CD14-positive monocyte (primary cell): ENCODE results near the gene COA5. TPM values are rescaled to one million over a fixed set of nuclear protein-coding genes. Genes with fewer than 3 reads are reported as not detected.

ENCODE experiments used
- DNase-seq, 3 donors: peaks; one replicate each; pipeline ENCODE4 v3.0.0-alpha.2; 2011 to 2022
- H2AFZ ChIP-seq: 2 replicates; pipeline ENCODE4 v1.6.0; 2012; ENCODE audit warnings: mild to moderate bottlenecking, low read depth, low read length, inconsistent platforms; ENCODE audit not compliant: insufficient read depth, poor library complexity, severe bottlenecking
- H3K27ac ChIP-seq, 2 donors: 1 replicate in 1 of 2; 2 replicates in 1 of 2; pipeline ENCODE4 v1.5.1; 2012 to 2013; ENCODE audit warnings: low read length in 2 of 2, control low read depth in 1 of 2, inconsistent platforms in 1 of 2, low read depth in 1 of 2, mild to moderate bottlenecking in 1 of 2
- H3K27me3 ChIP-seq, 2 donors: one replicate each; pipeline versions ENCODE4 v1.6.0 to v1.6.1; 2011 to 2013; ENCODE audit warnings: low read length in 2 of 2; ENCODE audit not compliant: control insufficient read depth in 2 of 2, insufficient read depth in 2 of 2
- H3K36me3 ChIP-seq, 2 donors: replicated peaks in 1 of 2; 1 replicate in 1 of 2; 2 replicates in 1 of 2; pipeline versions ENCODE4 v1.5.1 to v1.6.1; 2012 to 2013; ENCODE audit warnings: low read length in 2 of 2, control low read depth in 1 of 2, inconsistent platforms in 1 of 2, mild to moderate bottlenecking in 1 of 2; ENCODE audit not compliant: insufficient read depth in 2 of 2, control insufficient read depth in 1 of 2
- H3K4me1 ChIP-seq, 2 donors: 1 replicate in 1 of 2; 2 replicates in 1 of 2; pipeline versions ENCODE4 v1.5.1 to v1.6.1; 2012 to 2013; ENCODE audit warnings: low read length in 2 of 2, control low read depth in 1 of 2, inconsistent platforms in 1 of 2, mild to moderate bottlenecking in 1 of 2, moderate library complexity in 1 of 2; ENCODE audit not compliant: insufficient read depth in 2 of 2, control insufficient read depth in 1 of 2
- H3K4me2 ChIP-seq: replicated peaks from 2 replicates; pipeline ENCODE3; 2012; ENCODE audit warnings: low read length, moderate library complexity, mild to moderate bottlenecking; ENCODE audit not compliant: poor library complexity, severe bottlenecking; ENCODE audit errors: extremely low read depth
- H3K4me3 ChIP-seq, 3 experiments: fragments of 200-600 bp in 1 of 3; sonication (generic) in 1 of 3; replicated peaks in 1 of 3; 1 replicate in 2 of 3; 2 replicates in 1 of 3; pipeline ENCODE4 v1.5.1; 2011 to 2013; ENCODE audit warnings: low read length in 3 of 3, mild to moderate bottlenecking in 3 of 3, control low read depth in 2 of 3, low read depth in 2 of 3, inconsistent platforms in 1 of 3, moderate library complexity in 1 of 3
- H3K79me2 ChIP-seq: 2 replicates; pipeline ENCODE4 v1.6.0; 2012; ENCODE audit warnings: mild to moderate bottlenecking, control low read depth, inconsistent platforms, low read length, moderate library complexity; ENCODE audit not compliant: insufficient read depth
- H3K9ac ChIP-seq: 2 replicates; pipeline ENCODE4 v1.6.0; 2017; ENCODE audit warnings: low read length, mild to moderate bottlenecking; ENCODE audit not compliant: insufficient read depth, poor library complexity, severe bottlenecking
- H3K9me3 ChIP-seq, 2 donors: replicated peaks in 1 of 2; 1 replicate in 1 of 2; 2 replicates in 1 of 2; pipeline versions ENCODE4 v1.5.1 to v1.6.1; 2012 to 2013; ENCODE audit warnings: low read length in 2 of 2, control low read depth in 1 of 2; ENCODE audit not compliant: control insufficient read depth in 1 of 2, insufficient read depth in 1 of 2
- H4K20me1 ChIP-seq: 2 replicates; pipeline ENCODE4 v1.6.0; 2012; ENCODE audit warnings: mild to moderate bottlenecking, low read length, control low read depth, moderate library complexity; ENCODE audit not compliant: insufficient read depth
- H3K27ac Mint-ChIP-seq, 7 donors: one replicate each; pipeline ENCODE4 v1.8.0; 2020; ENCODE audit warnings: mild to moderate bottlenecking in 7 of 7, mixed read lengths in 7 of 7, moderate library complexity in 6 of 7, inconsistent platforms in 2 of 7
- H3K27me3 Mint-ChIP-seq, 3 donors: one replicate each; pipeline ENCODE4 v1.8.0; 2021 to 2022; ENCODE audit warnings: low read depth in 3 of 3, mild to moderate bottlenecking in 3 of 3, mixed read lengths in 3 of 3, moderate library complexity in 3 of 3, inconsistent platforms in 1 of 3
- H3K36me3 Mint-ChIP-seq, 2 donors: one replicate each; pipeline ENCODE4 v1.8.0; 2020; ENCODE audit warnings: mixed read lengths in 2 of 2, inconsistent platforms in 1 of 2, mild to moderate bottlenecking in 1 of 2
- H3K4me1 Mint-ChIP-seq: one replicate; pipeline ENCODE4 v1.8.0; 2020; ENCODE audit warnings: mild to moderate bottlenecking, mixed read lengths
- H3K4me3 Mint-ChIP-seq, 2 donors: one replicate each; pipeline ENCODE4 v1.8.0; 2020; ENCODE audit warnings: mild to moderate bottlenecking in 2 of 2, mixed read lengths in 2 of 2, moderate library complexity in 1 of 2
- H3K9me3 Mint-ChIP-seq, 7 donors: one replicate each; pipeline ENCODE4 v1.8.0; 2020 to 2022; ENCODE audit warnings: mixed read lengths in 7 of 7, mild to moderate bottlenecking in 6 of 7, moderate library complexity in 6 of 7, inconsistent platforms in 2 of 7
- CTCF ChIP-seq: fragments of 200-600 bp; IDR thresholded peaks from one replicate; pipeline ENCODE4 v1.8.0; 2022; ENCODE audit warnings: antibody characterized with exemption, mild to moderate bottlenecking
- WGBS: methylation state at CpG from one replicate; pipeline ENCODE4 v1.1.5; 2013; ENCODE audit warnings: missing lambda C conversion rate; ENCODE audit not compliant: insufficient coverage; 5-methylcytosine and 5-hydroxymethylcytosine counted together
- intact Hi-C, 2 donors: fragments of 100-400 bp; cut with micrococcal nuclease; formaldehyde crosslinking; loops; one replicate each; pipeline versions ENCODE4 v1.15.0 to v1.15.1; 2023
- polyA plus RNA-seq, 3 donors: library from polyadenylated mRNA; depleted of rRNA in 1 of 3; unstranded in 2 of 3; stranded (reverse) in 1 of 3; fragments of 300-500 nt in 2 of 3; fragments of >200 nt in 1 of 3; fragmentation: Illumina TruSeq in 2 of 3; gene quantifications; 1 replicate in 2 of 3; 2 replicates in 1 of 3; pipeline ENCODE4 v1.2.3, GENCODE V29; 2012 to 2021

Gene COA5
- polyA plus RNA-seq, 3 donors: 27.3 to 42.9 (median 39.0) TPM

GRCh38 chr2:98607104-98607503 is 1.2 kb downstream of the COA5 start:
- intact Hi-C loops: loop anchor here (5.0 to 10.0 kb wide), 4 partner anchors 152 to 730 kb away; partner anchors contain the start of genes EIF5B (in 2 of the 2), TXNDC9 (in 2 of the 2), MITD1 (in 1 of the 2) and MRPL30 (in 1 of the 2)
- H3K9me3 Mint-ChIP-seq: no peaks in the 10 kb centered on the region

GRCh38 chr2:98606431-98606830 is 1.9 kb downstream of the COA5 start:
- Mint-ChIP-seq H3K4me1 (peaks cover 45% of the 10 kb centered on the region), H3K27me3 (no peaks in the 10 kb centered on the region), H3K27ac (peak overlapping the region in 1 of 7 donors; percentile 58), H3K9me3 (no peaks in the 10 kb centered on the region), H3K36me3 (peaks cover 32 to 46% of the 10 kb centered on the region in 2 donors), H3K4me3 (peak overlapping the region in 1 of 2 donors; percentile 5)
- Histone ChIP-seq H3K27ac (no peak overlapping the region), H3K4me1 (peaks cover 31 to 33% of the 10 kb centered on the region in 2 donors), H4K20me1 (peaks cover 21% of the 10 kb centered on the region), H3K4me3 (no peak overlapping the region), H3K27me3 (no peaks in the 10 kb centered on the region), H3K9me3 (no peaks in the 10 kb centered on the region), H2AFZ (no peak overlapping the region), H3K36me3 (peaks cover 26 to 41% of the 10 kb centered on the region in 2 donors), H3K79me2 (peaks cover 62% of the 10 kb centered on the region), H3K9ac (no peak overlapping the region), H3K4me2 (no peak overlapping the region)
- intact Hi-C loops: loop anchor here (5.0 to 10.0 kb wide), 4 partner anchors 152 to 731 kb away; partner anchors contain the start of genes EIF5B (in 2 of the 2), TXNDC9 (in 2 of the 2), MITD1 (in 1 of the 2) and MRPL30 (in 1 of the 2)
- DNase-seq: no peak
- no peak for TF ChIP-seq CTCF
- over 99% methylated on average over 7 of the region's 7 CpGs for WGBS

More at GRCh38 chr2:98607104-98607503, 1.2 kb downstream of the COA5 start:
- Histone ChIP-seq H3K79me2 (peaks cover 58% of the 10 kb centered on the region), H3K36me3 (peaks cover 23 to 40% of the 10 kb centered on the region in 2 donors), H3K9ac (peak overlapping the region; percentile 98), H2AFZ (peak overlapping the region; percentile 97), H3K4me2 (peak overlapping the region; percentile 90), H3K9me3 (no peaks in the 10 kb centered on the region), H3K27me3 (no peaks in the 10 kb centered on the region), H3K27ac (peak overlapping the region in 1 of 2 donors; percentile 99), H4K20me1 (peaks cover 17% of the 10 kb centered on the region), H3K4me3 (peak overlapping the region; percentile 70 to 95 (median 95)), H3K4me1 (peaks cover 31 to 33% of the 10 kb centered on the region in 2 donors)
- DNase-seq: peak; percentile 29 to 60 (median 48)
- Mint-ChIP-seq H3K4me1 (peaks cover 47% of the 10 kb centered on the region), H3K27me3 (no peaks in the 10 kb centered on the region), H3K4me3 (peak overlapping the region; percentile 81 to 98), H3K27ac (peak overlapping the region; percentile 11 to 97 (median 94)), H3K36me3 (peaks cover 32 to 46% of the 10 kb centered on the region in 2 donors)
- no CpG with 5 or more reads among the region's 6 CpGs for WGBS
- no peak for TF ChIP-seq CTCF
